Coronary artery (tissue), 2 donors: Measurements from ENCODE around the gene NBDY.
"Not testable (repeated sequence)": the region's sequence is repeated elsewhere in the genome, so short reads cannot be mapped to it uniquely, and the experiment has no call there.

ENCODE experiments used
- DNase-seq: peaks from one replicate; pipeline ENCODE4 v3.0.0-alpha.2; 2017; ENCODE audit warnings: low spot score
- H3K27ac ChIP-seq, 2 donors: fragments of 200-600 bp; sonication (generic); one replicate each; pipeline ENCODE4 v1.5.1; 2016 to 2019
- H3K4me3 ChIP-seq: fragments of 200-600 bp; sonication (generic); 2 replicates; pipeline ENCODE4 v1.5.1; 2016; ENCODE audit warnings: mild to moderate bottlenecking, moderate library complexity
- CTCF ChIP-seq: fragments of 200-600 bp; sonication (generic); IDR thresholded peaks from one replicate; pipeline ENCODE4 v1.5.1; 2019; ENCODE audit warnings: antibody characterized with exemption

NBDY gene

GRCh38 chrX:56778924-56779468, 50.0 kb downstream of the NBDY start:
- H3K27ac ChIP-seq, DNase-seq, H3K4me3 ChIP-seq: not testable (repeated sequence)

- H3K27ac ChIP-seq, H3K4me3 ChIP-seq, DNase-seq: not testable (repeated sequence)
Measured at GRCh38 chrX:56780681-56781649, 51.9 kb downstream of the NBDY start.

- no peak for TF ChIP-seq CTCF
- no peak for DNase-seq
- Histone ChIP-seq H3K27ac (peak overlapping the region in 1 of 2 donors; percentile 84), H3K4me3 (no peak overlapping the region)
Measured at GRCh38 chrX:56782352-56782751, 53.3 kb downstream of the NBDY start.

GRCh38 chrX:56782791-56783449, 53.9 kb downstream of the NBDY start:
- no peak for DNase-seq

GRCh38 chrX:56783450-56783831, 54.4 kb downstream of the NBDY start:
- peak; percentile 16 for TF ChIP-seq CTCF
- peak; percentile 88 for DNase-seq
- Histone ChIP-seq H3K27ac (peak overlapping the region; percentile 60 to 84), H3K4me3 (peak overlapping the region; percentile 64)

More at GRCh38 chrX:56782791-56783449, 53.9 kb downstream of the NBDY start:
- no peak for TF ChIP-seq CTCF
- Histone ChIP-seq H3K27ac (peak overlapping the region; percentile 60 to 84), H3K4me3 (peak overlapping the region; percentile 64)

GRCh38 chrX:56783996-56784620, 55.1 kb downstream of the NBDY start:
- Histone ChIP-seq H3K27ac (no peak overlapping the region), H3K4me3 (no peak overlapping the region)
- peak; percentile 56 for DNase-seq
- no peak for TF ChIP-seq CTCF

GRCh38 chrX:56784666-56785065, 55.6 kb downstream of the NBDY start:
- no peak for TF ChIP-seq CTCF
- H3K4me3 ChIP-seq, result no peak overlapping the region
- DNase-seq, result peak; percentile 19

More at GRCh38 chrX:56784666-56785065, 55.6 kb downstream of the NBDY start:
- H3K27ac ChIP-seq, result no peak overlapping the region
